GM18861 (cell line): ENCODE results near the gene FSTL3.

ENCODE experiments used
- ATAC-seq: cut with Tn5 transposase; IDR thresholded peaks from one replicate; pipeline ENCODE4 v1.9.1; 2021; ENCODE audit not compliant: unreplicated experiment

FSTL3 gene

GRCh38 chr19:644789-645188 is 31.4 kb upstream of the FSTL3 start:
- no peak for ATAC-seq

DNA sequence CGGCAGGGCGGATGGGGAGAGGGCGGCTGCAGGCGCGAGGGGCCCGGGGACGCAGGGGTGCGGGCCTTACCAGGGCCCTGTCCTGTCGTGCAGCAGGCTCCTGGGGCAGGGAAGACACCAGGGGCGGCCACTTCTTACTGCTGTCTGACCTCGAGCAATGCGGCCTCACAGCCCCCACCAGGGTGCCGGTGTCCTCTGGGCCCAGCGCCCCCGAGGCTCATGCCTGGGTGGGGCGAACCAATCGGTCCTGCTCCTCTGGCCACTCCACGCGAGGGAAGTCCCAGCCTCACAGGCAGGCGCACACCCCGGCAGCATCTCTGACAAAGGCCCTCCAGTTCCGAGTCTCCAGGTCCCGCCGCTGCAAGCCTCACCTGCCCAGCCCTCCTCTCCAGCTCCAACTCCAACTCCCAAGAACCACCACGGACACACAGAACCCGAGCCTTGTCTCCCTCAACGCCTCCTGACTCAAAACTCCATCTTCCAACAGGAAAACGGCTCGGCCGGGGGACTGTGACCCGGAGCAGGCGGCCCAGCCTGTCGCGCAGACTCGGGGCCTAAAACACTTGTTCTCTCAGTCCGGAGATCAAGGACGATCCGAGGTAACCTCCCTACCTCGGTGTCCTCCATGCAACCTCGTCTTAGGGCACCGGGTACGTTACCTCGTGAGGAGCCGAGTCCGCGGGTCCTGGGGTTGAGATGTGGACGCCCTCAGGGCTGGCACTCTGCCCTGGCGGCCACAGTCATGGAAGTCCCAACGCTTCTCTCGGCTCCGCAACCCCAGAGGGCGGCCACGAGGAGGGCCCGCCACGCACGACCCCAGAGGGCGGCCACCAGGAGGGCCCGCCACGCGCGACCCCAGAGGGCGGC is 30.0 kb upstream of the FSTL3 start:
- ATAC-seq: no peak

GRCh38 chr19:646779-647565 is 29.2 kb upstream of the FSTL3 start:
- ATAC-seq: no peak

DNA sequence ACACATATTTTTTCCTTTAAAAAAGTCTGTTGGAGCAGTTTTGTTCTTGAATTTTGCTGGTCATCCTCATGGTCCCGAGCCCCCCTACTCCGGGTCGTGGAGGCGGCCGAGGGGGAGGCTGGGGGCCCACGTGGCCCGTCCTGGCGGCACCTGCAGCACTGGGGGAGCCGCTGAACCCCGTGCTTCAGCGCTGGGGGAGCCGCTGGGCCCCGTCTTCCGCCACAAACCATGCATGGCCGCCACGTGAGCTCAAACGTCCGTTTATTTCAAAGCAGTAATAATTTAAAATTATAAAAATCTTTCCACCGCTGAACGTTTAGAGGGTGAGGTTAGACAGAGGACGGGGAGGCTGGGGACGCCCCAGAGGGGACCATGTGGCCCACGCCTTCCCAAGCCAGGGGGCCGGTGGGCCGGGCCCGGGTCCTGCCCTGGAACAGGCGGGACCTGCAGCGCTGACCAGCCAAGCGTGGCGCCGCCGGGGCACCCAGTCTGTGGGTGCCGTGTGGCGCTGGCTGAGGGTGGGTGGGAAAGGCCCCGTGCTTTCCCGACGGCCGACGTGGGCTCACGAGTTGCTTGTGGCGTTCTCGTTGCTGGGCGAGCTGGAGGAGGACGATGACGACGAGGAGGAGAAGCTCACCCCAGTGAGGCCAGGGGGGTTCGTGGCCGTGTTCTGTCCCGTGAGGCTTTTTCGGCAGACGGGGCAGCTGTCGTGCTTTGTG is 28.5 kb upstream of the FSTL3 start:
- no peak for ATAC-seq

GRCh38 chr19:648305-648704 is 27.9 kb upstream of the FSTL3 start:
- no peak for ATAC-seq

DNA sequence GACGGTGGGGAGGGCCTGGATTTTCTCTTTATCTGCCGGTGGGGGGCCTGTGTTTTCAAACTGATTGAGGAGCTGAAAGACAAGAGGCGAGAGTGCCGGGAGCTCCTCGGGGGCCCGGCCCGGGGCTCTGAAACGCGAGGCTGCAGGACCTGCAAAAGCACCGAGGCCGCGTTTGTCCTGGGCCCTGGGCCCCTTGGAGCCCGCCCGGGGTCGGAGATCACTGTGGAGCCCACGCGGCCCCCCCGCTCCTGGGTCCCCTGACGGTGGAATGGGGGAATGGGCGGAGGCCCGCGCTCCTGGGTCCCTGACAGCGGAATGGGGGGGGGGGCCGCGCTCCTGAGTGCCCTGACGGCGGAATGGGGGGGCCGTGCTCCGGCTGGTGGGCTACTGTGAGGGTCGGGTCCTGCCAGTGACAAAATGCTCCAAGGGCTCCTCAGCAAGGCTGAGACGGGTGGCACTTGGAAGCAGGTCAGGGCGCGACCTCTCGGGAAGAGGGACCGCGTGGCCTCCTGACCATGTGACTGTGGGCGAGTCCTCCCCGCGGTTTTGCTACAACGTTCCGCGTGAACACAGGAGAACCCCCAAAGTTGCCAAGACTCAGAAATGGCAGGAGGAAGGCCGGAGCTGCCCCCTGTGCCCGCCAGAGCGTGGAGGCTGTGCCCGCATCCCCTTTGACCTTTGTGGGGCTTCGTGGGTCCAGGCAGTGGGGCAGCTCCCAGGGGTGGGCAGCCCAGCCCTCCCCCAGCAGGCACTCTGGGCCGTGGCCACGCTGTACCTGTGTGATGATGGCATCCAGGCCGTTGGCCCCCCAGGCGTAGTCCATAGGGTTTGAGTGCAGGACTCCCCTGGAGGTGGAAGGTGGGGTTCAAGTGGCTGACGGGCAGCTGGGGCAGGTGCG is 27.0 kb upstream of the FSTL3 start:
- no peak for ATAC-seq

DNA sequence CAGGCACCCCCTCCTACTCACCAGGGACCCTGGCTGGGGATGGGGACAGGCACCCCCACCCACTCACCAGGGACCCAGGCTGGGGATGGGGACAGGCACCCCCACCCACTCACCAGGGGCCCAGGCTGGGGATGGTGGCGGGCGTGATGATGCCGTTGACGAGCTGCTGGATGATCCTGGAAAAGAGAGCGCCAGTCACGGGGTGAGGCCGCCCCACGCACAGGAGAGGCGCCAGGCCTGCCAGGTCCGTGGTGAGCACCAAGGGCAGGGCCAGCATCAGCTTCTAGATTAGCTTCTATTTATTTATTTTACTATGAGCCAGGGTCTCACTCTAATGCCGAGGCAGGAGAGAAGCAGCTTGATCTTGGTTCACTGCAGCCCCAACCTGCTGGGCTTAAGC is 26.1 kb upstream of the FSTL3 start:
- no peak for ATAC-seq

DNA sequence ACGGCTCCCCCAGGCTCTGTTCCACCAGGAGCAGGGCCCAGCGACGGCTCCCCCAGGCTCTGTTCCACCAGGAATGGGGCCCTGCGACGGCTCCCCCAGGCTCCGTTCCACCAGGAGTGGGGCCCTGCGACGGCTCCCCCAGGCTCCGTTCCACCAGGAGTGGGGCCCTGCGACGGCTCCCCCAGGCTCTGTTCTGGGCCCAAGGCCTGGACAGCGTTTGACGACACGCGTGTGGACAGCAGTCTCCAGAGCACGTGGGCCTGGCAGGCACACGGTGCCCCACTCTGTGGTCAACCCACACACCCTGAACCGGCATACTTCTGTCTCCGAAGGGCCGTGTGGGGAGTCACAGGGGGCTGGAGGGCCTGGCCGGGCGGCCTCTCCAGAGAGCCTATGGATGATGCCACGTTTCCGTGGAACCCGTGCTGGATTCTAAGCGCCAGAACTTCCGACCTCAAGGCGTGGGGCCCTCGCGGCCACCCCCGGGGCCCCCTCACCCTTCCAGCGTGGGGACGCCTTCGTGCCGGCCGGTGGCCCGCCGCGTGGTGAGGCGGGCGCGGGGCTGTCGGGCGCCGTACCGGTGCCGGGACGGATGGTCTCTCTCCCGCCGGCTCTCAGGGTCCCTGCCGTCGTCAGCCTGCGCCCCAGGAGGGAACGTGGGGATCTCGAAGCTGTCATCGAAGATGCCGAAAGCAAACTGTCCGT is 24.9 kb upstream of the FSTL3 start:
- ATAC-seq: no peak

DNA sequence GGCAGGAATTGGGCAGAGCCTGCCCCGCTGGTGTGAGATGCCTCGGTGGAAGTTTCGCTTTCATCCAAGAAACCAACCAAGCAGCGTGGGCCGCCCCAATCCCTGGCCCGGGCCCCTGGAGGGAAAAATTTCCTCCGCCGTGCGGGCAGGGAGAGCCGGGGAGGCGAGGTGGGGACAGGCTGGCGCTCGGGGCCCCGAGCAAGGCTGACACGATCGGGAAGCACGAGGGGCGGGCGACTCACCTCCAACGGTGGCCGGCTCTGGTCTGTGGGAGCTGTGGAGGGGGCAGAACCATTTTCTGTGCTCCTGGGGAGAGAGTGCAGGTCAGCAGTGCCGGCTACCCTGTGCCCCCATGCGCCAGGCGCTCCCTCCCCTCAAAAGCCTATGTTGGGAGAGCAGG is 24.2 kb upstream of the FSTL3 start:
- ATAC-seq: no peak

- ATAC-seq: no peak
Measured at GRCh38 chr19:652467-653389, 23.5 kb upstream of the FSTL3 start.

DNA sequence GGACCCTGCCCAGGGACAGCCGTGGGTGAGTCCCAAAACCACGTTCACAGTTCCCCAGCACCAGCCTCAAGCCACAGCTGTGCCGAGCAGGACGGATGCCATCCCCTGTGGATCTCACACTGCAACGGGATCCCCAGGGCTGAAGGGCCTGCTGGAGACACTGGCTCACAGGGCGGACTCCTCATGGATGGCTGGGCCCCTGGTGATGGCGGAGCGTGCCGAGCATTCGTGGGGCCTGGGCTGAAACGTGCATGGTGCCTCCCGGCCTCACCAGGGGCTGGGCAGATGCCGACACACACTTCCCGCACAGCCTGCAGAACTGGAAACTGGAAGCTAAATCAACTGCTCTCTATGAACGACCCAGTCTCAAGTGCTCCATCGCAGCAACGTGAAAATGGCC is 22.8 kb upstream of the FSTL3 start:
- no peak for ATAC-seq

DNA sequence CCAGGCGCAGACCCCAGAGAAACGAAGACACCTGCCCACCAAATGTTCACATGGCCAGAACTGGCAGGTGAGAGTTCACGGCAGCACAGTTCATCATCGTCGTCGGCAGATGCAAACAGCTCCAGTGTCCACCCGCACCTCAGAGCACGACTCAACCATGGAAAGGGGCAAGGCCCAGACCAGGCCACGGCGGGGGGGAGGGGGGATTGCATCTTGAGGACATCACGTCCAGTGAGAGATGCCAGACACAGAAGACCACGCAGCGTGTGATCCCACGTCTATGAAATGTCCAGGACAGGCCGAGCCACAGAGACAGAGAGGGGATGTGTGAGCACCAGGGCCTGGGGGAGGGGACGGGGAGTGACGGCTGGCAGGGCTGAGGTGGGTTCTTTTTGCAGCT is 20.5 kb upstream of the FSTL3 start:
- ATAC-seq: no peak

GRCh38 chr19:656751-657559 is 19.2 kb upstream of the FSTL3 start:
- no peak for ATAC-seq

DNA sequence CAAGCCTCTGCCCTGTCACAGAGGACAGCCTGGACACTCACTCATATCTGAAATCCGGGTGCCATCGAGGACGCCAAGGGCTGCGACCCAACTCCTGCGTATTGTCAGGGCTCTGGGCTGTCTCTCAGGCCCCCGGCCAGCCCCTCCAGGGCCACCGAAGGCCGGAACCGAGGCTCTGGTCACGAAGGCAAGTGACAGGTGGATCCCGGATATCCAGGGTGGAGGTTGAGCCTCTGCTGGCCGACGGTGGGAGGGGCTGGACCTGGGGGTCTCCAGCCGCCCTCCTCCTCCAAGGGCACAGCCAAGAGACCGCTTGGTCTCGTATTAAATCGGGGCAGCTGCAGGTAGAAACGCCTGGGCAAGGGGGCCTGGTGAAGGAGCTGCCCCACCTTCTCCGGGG is 18.6 kb upstream of the FSTL3 start:
- no peak for ATAC-seq

DNA sequence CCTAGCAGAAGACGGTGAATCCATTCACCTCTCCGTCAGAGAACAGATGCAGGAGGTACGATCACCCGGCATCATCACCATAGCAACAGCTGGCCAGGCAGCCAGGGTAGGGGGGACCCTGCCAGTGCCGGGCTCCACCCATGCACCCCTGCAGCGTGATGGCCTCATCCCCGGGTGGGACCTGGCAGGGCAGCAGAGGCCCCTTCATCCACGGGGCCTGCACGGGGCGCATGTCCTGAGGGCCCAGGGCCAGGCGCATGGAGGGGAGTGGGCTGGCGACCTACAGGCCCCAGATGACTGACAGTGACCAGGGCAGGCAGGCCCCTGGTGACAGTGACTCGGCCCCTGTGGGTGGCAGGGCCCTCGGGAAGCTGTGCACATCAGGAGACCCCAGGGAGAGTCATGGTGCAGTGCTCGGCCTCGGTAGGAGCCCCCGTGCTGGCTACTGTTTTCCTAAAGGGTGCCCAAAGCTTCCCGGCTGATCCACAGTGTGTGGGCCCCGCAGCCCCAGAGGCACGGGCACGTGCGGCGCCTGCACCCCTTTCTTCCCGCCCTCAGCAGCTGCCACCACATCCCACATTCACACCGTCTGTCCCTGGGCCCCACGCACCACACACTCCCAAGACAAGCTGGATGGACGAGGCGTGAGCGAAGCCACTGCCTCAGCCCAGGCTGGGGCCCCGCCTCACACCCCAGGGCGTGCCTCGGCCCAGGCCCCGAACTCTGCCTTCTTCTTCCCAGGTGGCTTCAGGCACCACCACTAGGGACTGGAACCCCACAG is 17.9 kb upstream of the FSTL3 start:
- no peak for ATAC-seq

GRCh38 chr19:658916-659839 is 17.0 kb upstream of the FSTL3 start:
- ATAC-seq: no peak
